ENCODE data around the gene TUBGCP2. TPM values are rescaled to one million over a fixed set of nuclear protein-coding genes. Genes with fewer than 3 reads are reported as not detected.

The TUBGCP2 gene
- total and polyA plus RNA-seq, 9 of the 15 experiments (the other 6 are each of a cell fraction or from before 2014, with no cell fraction given), result 4.3 to 56.6 (median 28.4) TPM

DNA sequence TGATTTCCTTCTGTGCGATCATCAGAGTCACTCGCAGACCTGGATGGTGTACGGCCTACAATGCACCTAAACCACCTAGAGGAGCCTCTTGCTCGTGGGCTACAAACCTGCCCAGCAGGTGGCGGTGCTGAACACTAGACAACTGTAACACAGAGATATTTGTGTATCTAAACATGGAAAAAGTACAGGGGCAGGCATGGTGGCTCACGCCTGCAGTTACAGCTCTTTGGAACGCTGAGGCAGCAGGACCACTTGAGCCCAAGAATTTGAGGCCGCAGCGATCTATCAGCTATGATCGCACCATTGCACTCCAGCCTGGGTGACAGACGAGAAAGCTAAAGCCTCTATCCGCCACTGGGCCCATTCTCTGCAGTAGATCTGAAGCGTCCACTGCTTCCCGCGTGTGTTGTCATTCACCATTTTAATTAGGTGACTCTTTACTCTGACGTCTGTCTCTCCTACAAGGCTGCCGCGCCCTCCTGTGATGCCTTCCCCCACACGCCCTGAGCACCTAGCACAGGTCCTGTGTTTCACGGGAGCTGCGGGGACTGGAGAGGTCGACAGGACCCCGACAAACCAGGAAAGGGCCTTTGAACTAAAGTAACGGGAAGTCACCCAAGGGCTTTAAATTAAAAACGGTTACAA is 774 bp downstream of the TUBGCP2 start (continued):
- TF ChIP-seq TAF1 (IDR thresholded peaks at IDR 0.05; ENCODE audit: control insufficient read depth, extremely low read depth, insufficient read depth, low read length, severe bottlenecking) (peak; percentile 41), ZFX (CRISPR knock-in tag; IDR thresholded peaks at IDR 0.05) (peak; percentile 69), RB1 (IDR thresholded peaks at IDR 0.05; ENCODE audit: low read depth) (0 out of 2 replicates have a peak, but pooled peaks have one; percentile 22), EP300 (IDR thresholded peaks at IDR 0.05; ENCODE audit: low read length) (peak; percentile 11; the same call in 1 of the 2 replicates), SAP30 (IDR thresholded peaks at IDR 0.05; ENCODE audit: borderline replicate concordance, insufficient read depth, low read depth, low read length, poor library complexity, severe bottlenecking) (peak; percentile 60), POLR2AphosphoS5 (IDR thresholded peaks at IDR 0.05; ENCODE audit: control insufficient read depth, insufficient read depth, low read depth, low read length) (peak; percentile 48), FOXK2 (conservative IDR thresholded peaks at IDR 0.05 in 1 of 2, IDR thresholded peaks at IDR 0.05 in 1 of 2; ENCODE audit: low read depth in 2 of 2) (peak; percentile 46 to 63; a peak in 2 of 4 replicates)
- TF ChIP-seq, protein P1, sequence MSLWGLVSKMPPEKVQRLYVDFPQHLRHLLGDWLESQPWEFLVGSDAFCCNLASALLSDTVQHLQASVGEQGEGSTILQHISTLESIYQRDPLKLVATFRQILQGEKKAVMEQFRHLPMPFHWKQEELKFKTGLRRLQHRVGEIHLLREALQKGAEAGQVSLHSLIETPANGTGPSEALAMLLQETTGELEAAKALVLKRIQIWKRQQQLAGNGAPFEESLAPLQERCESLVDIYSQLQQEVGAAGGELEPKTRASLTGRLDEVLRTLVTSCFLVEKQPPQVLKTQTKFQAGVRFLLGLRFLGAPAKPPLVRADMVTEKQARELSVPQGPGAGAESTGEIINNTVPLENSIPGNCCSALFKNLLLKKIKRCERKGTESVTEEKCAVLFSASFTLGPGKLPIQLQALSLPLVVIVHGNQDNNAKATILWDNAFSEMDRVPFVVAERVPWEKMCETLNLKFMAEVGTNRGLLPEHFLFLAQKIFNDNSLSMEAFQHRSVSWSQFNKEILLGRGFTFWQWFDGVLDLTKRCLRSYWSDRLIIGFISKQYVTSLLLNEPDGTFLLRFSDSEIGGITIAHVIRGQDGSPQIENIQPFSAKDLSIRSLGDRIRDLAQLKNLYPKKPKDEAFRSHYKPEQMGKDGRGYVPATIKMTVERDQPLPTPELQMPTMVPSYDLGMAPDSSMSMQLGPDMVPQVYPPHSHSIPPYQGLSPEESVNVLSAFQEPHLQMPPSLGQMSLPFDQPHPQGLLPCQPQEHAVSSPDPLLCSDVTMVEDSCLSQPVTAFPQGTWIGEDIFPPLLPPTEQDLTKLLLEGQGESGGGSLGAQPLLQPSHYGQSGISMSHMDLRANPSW (CRISPR knock-in tag; IDR thresholded peaks at IDR 0.05), result no peak
- TF ChIP-seq, protein P2, sequence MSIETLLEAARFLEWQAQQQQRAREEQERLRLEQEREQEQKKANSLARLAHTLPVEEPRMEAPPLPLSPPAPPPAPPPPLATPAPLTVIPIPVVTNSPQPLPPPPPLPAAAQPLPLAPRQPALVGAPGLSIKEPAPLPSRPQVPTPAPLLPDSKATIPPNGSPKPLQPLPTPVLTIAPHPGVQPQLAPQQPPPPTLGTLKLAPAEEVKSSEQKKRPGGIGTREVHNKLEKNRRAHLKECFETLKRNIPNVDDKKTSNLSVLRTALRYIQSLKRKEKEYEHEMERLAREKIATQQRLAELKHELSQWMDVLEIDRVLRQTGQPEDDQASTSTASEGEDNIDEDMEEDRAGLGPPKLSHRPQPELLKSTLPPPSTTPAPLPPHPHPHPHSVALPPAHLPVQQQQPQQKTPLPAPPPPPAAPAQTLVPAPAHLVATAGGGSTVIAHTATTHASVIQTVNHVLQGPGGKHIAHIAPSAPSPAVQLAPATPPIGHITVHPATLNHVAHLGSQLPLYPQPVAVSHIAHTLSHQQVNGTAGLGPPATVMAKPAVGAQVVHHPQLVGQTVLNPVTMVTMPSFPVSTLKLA (conservative IDR thresholded peaks at IDR 0.05), result peak in 1 of 2 experiments; percentile 50; a peak in 2 of 4 replicates
- TF ChIP-seq, protein P3, sequence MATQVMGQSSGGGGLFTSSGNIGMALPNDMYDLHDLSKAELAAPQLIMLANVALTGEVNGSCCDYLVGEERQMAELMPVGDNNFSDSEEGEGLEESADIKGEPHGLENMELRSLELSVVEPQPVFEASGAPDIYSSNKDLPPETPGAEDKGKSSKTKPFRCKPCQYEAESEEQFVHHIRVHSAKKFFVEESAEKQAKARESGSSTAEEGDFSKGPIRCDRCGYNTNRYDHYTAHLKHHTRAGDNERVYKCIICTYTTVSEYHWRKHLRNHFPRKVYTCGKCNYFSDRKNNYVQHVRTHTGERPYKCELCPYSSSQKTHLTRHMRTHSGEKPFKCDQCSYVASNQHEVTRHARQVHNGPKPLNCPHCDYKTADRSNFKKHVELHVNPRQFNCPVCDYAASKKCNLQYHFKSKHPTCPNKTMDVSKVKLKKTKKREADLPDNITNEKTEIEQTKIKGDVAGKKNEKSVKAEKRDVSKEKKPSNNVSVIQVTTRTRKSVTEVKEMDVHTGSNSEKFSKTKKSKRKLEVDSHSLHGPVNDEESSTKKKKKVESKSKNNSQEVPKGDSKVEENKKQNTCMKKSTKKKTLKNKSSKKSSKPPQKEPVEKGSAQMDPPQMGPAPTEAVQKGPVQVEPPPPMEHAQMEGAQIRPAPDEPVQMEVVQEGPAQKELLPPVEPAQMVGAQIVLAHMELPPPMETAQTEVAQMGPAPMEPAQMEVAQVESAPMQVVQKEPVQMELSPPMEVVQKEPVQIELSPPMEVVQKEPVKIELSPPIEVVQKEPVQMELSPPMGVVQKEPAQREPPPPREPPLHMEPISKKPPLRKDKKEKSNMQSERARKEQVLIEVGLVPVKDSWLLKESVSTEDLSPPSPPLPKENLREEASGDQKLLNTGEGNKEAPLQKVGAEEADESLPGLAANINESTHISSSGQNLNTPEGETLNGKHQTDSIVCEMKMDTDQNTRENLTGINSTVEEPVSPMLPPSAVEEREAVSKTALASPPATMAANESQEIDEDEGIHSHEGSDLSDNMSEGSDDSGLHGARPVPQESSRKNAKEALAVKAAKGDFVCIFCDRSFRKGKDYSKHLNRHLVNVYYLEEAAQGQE (IDR thresholded peaks at IDR 0.05; ENCODE audit: borderline replicate concordance), result peak; percentile 19; the same call in 1 of the 2 replicates
- TF ChIP-seq, protein P3 (CRISPR knock-in tag; IDR thresholded peaks at IDR 0.05; ENCODE audit: low read depth), result no peak
- TF ChIP-seq, protein P4, sequence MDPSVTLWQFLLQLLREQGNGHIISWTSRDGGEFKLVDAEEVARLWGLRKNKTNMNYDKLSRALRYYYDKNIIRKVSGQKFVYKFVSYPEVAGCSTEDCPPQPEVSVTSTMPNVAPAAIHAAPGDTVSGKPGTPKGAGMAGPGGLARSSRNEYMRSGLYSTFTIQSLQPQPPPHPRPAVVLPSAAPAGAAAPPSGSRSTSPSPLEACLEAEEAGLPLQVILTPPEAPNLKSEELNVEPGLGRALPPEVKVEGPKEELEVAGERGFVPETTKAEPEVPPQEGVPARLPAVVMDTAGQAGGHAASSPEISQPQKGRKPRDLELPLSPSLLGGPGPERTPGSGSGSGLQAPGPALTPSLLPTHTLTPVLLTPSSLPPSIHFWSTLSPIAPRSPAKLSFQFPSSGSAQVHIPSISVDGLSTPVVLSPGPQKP (CRISPR knock-in tag; IDR thresholded peaks at IDR 0.05), result no peak
